HG02840 (cell line): ENCODE measurements around the gene USP5.

Source experiments
- ATAC-seq: cut with Tn5 transposase; IDR thresholded peaks from one replicate; pipeline ENCODE4 v1.9.1; 2021; ENCODE audit warnings: mild to moderate bottlenecking, moderate library complexity, moderate number of reproducible peaks; ENCODE audit not compliant: unreplicated experiment, low FRiP score

USP5 gene

DNA sequence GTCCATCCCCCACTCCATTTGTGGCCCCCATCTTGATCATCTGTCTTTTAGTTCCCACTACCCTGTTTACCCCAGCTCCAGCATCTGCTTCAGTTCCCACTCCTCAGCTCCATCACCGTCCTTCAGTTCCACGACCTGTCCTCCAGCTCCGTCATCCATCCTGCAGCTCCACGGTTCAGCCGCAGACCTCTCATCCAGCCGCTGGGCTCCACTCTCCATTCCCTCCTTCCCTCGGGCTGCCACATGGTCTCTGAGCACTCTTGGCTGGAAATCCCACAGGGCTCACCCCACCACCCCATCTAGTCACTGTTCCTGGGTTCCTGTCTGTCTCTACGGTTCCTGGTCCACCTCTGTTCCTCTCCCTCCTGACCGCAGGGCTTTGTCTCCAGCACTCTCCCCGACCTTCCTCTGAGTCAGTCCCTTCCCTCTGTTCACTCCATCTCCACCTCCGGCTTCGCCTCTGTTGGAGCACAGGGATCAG lies 27.0 kb upstream of the USP5 start:
- ATAC-seq = no peak

GRCh38 chr12:6825398-6826124 lies 26.4 kb upstream of the USP5 start:
- ATAC-seq = no peak

GRCh38 chr12:6826125-6826733 lies 25.7 kb upstream of the USP5 start:
- ATAC-seq = no peak

GRCh38 chr12:6826734-6827436 lies 25.1 kb upstream of the USP5 start:
- no peak for ATAC-seq

- no peak for ATAC-seq
Measured at GRCh38 chr12:6827437-6827911, 24.5 kb upstream of the USP5 start.

DNA sequence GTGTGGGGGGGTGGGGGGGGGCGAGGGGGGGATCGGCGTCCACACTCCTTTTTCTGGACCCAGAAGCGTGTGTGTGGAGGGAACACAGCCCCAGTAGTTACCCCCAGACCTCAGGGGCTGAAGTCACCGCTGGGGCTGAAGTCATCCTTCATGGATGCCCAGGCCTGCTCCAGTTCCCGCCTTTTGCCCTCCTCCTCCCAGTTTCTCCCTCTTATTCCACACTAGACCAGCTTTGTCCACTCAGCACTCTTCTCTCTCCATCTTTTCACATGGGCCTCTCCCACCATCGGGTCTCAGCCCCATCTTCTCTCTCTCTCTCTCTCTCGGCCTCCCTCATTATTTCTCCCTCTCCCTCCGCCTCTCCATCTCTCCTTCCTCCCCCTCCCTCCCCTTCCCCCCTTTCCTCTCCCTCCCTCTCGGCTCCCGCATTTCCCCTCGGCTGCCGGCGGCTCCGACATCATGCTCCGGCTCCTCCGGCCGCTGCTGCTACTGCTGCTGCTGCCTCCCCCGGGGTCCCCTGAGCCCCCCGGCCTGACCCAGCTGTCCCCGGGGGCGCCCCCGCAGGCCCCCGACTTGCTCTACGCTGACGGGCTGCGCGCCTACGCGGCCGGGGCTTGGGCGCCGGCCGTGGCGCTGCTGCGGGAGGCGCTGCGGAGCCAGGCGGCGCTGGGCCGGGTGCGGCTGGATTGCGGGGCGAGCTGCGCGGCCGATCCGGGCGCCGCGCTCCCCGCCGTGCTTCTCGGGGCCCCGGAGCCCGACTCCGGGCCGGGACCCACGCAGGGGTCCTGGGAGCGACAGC lies 23.8 kb upstream of the USP5 start, which contains the start of gene P3H3:
Gene P3H3 (plus strand): TSS at position 426 of the 799 bp plus-strand sequence. CDS start 34 bp downstream, at position 460.
- ATAC-seq = no peak

DNA sequence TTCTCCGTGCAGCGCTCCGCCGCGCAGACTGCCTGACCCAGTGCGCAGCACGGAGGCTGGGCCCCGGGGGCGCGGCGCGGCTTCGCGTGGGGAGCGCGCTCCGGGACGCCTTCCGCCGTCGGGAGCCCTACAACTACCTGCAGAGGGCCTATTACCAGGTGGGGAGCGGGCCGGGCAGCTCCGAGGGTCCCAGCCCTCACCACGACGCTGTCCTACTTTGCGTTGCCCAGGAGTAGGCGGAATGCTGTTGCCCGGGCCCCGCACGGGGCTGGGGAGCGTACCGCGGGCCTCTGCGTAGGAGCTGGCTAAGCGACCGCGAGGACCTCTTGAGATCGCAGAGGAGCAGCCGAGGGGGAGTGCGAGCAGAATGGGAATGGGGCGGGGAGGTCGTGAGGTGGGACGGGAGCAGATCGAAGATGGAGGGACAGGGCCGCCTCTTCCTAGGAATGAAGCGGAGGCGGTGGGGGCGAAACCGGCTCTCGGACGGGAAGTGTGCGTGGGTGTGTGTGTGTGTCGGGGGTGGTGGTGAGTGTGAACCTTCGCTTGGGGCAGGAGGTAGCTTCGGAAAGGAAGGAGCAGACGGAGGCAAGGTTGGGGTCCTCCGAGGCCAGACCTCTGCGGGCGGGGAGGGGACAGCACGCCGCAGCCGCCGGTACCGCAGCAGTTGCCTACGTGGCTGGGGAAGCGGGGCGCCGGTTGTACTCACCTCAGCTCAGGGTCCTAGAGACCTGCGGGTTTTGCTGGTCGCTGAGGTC lies 23.0 kb upstream of the USP5 start:
- ATAC-seq = no peak

DNA sequence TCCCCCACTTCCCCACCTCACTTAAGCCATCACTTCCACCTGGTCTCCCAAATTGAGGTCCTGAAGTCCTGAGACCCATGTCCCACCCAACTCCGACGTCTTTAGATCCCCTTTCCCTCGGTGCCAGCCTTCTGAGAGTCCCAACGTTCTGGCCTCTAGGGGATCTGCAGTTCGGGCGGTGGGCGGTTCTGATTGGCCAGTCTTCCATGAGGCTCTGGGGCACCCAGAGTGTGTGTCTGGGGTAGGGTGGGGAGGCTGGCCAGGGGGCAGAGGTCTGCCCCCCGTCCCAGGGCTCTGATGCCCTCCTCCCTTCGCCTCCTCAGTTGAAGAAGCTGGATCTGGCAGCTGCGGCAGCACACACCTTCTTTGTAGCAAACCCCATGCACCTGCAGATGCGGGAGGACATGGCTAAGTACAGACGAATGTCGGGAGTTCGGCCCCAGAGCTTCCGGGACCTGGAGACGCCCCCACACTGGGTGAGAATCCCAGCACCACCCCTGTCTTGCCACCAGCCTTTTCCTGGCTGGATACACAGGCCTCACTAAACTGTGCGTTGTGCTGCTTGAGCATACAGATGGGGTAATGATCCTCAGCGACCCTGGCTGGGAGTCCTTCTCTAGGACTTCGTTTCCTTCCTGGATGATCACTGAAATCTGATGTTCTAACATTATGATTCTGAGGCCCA lies 22.3 kb upstream of the USP5 start:
- no peak for ATAC-seq

DNA sequence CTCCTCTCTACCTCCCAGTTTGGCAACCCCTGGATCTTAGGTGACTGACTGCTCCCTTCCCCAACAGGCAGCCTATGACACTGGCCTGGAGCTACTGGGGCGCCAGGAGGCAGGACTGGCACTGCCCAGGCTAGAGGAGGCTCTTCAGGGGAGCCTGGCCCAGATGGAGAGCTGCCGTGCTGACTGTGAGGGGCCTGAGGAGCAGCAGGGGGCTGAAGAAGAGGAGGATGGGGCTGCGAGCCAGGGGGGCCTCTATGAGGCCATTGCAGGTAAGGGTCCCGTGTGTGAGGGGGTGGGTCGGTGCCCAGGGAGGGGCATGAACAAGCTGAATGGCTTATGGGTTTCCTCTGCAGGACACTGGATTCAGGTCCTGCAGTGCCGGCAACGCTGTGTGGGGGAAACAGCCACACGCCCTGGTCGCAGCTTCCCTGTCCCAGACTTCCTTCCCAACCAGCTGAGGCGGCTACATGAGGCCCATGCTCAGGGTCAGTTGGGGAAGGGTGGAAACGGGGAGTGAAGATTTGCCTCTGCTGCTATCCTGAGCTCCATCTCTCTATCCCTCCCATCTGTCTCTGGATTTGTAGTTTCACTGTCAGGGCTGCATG lies 21.6 kb upstream of the USP5 start:
- no peak for ATAC-seq

GRCh38 chr12:6830999-6831398 lies 21.0 kb upstream of the USP5 start:
- no peak for ATAC-seq

GRCh38 chr12:6831450-6831995 lies 20.4 kb upstream of the USP5 start:
- no peak for ATAC-seq

DNA sequence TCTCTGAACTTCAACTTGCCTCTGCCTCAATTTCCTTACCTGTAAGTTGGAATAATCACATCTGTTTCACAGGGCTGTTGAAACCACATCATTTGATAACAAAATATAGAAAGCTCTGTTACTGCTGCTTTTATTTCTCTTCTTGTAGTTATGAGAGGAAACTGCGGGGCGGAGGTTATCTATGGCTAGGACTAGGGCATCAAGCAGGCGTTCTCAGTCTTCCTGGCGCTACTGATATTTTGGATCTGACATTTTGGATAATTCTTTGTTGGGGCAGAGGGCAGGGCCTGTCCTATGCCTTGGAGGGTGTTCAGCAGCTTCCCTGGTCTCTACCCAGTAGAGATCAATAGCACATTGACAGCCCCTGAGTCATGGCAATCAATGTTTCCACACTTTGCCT lies 19.8 kb upstream of the USP5 start:
- no peak for ATAC-seq

- ATAC-seq = no peak
Measured at GRCh38 chr12:6833189-6833890, 18.6 kb upstream of the USP5 start.

DNA sequence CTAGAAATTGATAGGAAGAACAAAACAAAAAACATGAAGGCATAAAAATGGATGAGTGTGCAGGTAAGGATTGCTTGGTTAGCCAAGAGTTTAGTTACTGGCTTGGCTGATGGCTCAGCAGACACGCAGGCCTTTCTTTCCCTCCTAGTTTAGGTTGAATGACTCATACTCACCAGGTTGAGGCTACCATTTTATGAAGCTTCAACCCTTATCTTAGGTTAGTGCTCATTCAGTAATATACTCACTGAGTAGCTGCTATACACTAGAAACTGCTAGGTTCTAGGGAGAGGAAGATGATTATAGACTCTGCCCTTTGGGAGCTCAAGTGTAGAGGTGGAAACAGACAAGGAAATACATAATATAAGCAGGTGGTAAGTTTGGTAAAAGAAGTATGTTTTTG lies 17.7 kb upstream of the USP5 start:
- ATAC-seq = no peak

- no peak for ATAC-seq
Measured at GRCh38 chr12:6834873-6835272, 17.1 kb upstream of the USP5 start.

DNA sequence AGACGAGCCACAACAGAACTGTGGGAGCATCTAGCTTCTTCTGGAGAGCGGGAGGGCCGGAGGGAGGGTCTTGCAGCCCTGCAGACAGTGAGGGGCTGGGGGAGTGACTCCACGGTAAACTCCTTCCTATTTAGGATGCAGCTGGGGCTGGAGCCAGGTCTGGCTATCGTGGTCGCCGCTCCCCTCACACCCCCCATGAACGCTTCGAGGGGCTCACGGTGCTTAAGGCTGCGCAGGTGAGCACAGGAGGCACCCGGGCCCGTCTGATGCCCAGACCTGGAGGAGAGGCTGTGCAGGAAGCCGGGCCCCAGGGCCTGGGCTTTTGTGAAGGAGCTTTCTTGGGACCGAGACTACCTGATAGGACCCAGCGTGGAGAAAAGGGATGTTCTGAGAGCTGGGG lies 15.1 kb upstream of the USP5 start:
- no peak for ATAC-seq

GRCh38 chr12:6837370-6838060 lies 14.4 kb upstream of the USP5 start:
- ATAC-seq = no peak
